Lung (tissue), 12 donors: ENCODE data around the gene DMAC1. TPM values are rescaled to one million over a fixed set of nuclear protein-coding genes. Genes with fewer than 3 reads are reported as not detected.
A peak's percentile ranks its signal among the peaks of the same experiment; 100 is the strongest.

Experiments used
- ATAC-seq: fragments of 200-7000 bp; cut with Tn5 transposase; one replicate; pipeline ENCODE4 v1.9.1; 2020; ENCODE audit warnings: moderate number of reproducible peaks; ENCODE audit not compliant: insufficient read depth, low FRiP score
- DNase-seq, 3 donors: peaks; one replicate each; pipeline ENCODE4 v3.0.0-alpha.2; 2013 to 2017
- H3K27ac ChIP-seq, 2 donors: one replicate each; pipeline ENCODE4 v1.5.1; 2013; ENCODE audit warnings: mild to moderate bottlenecking in 2 of 2, moderate library complexity in 2 of 2, control low read depth in 1 of 2, inconsistent platforms in 1 of 2, low read depth in 1 of 2, low read length in 1 of 2
- H3K27me3 ChIP-seq, 3 donors: one replicate each; pipeline ENCODE4 v1.5.1; 2013; ENCODE audit warnings: low read length in 2 of 3; ENCODE audit not compliant: control insufficient read depth in 3 of 3, insufficient read depth in 3 of 3
- H3K36me3 ChIP-seq, 4 donors: one replicate each; pipeline ENCODE4 v1.5.1; 2013; ENCODE audit warnings: low read length in 4 of 4, mild to moderate bottlenecking in 1 of 4, moderate library complexity in 1 of 4; ENCODE audit not compliant: control insufficient read depth in 4 of 4, insufficient read depth in 4 of 4
- H3K4me1 ChIP-seq, 5 donors: one replicate each; pipeline ENCODE4 v1.5.1; 2013; ENCODE audit warnings: low read length in 5 of 5, mild to moderate bottlenecking in 2 of 5, moderate library complexity in 1 of 5; ENCODE audit not compliant: control insufficient read depth in 5 of 5, insufficient read depth in 5 of 5
- H3K4me3 ChIP-seq: one replicate; pipeline ENCODE4 v1.5.1; 2013; ENCODE audit warnings: mild to moderate bottlenecking, control low read depth, moderate library complexity
- H3K9ac ChIP-seq, 2 donors: one replicate each; pipeline ENCODE4 v1.5.1; 2013; ENCODE audit warnings: low read length in 2 of 2, control low read depth in 1 of 2; ENCODE audit not compliant: insufficient read depth in 1 of 2
- H3K9me3 ChIP-seq, 4 donors: one replicate each; pipeline ENCODE4 v1.5.1; 2013; ENCODE audit warnings: low read length in 3 of 4, mild to moderate bottlenecking in 1 of 4, moderate library complexity in 1 of 4; ENCODE audit not compliant: control insufficient read depth in 4 of 4, insufficient read depth in 3 of 4
- WGBS, 2 donors: extraction: QIAGEN DNeasy Blood & Tissue Kit; methylation state at CpG; one replicate each; pipeline ENCODE4 v1.1.7; 2013; 5-methylcytosine and 5-hydroxymethylcytosine counted together
- polyA plus RNA-seq, 2 donors: library from polyadenylated mRNA; stranded (reverse); fragments of 200-250 nt; gene quantifications; one replicate each; pipeline ENCODE4 v1.2.1, GENCODE V29; 2013
- total RNA-seq, 2 donors: library from RNA; depleted of rRNA in 1 of 2; stranded (reverse); fragments of >200 nt in 1 of 2; gene quantifications; one replicate each; pipeline ENCODE4 v1.2.1, GENCODE V29; 2014 to 2021
- TF ChIP-seq, protein P1 (sequence below): IDR thresholded peaks from 2 replicates; pipeline ENCODE4 v1.5.1; 2012; ENCODE audit warnings: mild to moderate bottlenecking; ENCODE audit errors: control extremely low read depth, extremely low read depth
- donor health status: control.
- donor health status: control.
- donor health status: Bipolar disorder and iron deficiency.
- donor health status: healthy.
- donor health status: DM: yes; HTN: yes; CAD: no.

The DMAC1 gene
- total and polyA plus RNA-seq, 4 donors = 12.0 to 37.6 (median 13.5) TPM

DNA sequence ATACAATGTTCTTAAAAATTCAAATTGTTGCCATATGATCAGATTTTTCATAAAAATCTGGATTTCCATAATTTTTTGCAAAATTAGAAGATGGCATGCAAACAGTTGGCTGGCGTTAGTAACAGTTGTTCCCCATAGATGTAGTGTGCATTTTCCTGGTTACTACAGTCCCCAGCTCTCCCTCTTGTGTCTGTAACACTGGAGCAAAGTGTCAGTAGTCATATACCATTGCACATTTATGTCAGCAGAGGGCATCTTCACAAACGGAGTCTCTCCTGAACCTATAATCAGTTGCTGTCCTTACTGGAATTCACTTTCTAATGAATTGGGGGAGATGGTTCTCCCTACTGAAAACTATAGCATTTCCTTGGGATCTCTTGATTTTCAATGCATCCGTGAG lies 44.7 kb upstream of the DMAC1 start:
- H3K4me3 ChIP-seq = no peak overlapping the region
- DNase-seq (peak in 2 of 3 donors; percentile 36 to 41), ATAC-seq (no peak)
- no peaks in the 10 kb centered on the region for H3K4me1 ChIP-seq
- no peaks in the 10 kb centered on the region for H3K36me3 ChIP-seq
- no peaks in the 10 kb centered on the region for H3K9me3 ChIP-seq
- no peak overlapping the region for H3K9ac ChIP-seq
- TF ChIP-seq, protein P1, sequence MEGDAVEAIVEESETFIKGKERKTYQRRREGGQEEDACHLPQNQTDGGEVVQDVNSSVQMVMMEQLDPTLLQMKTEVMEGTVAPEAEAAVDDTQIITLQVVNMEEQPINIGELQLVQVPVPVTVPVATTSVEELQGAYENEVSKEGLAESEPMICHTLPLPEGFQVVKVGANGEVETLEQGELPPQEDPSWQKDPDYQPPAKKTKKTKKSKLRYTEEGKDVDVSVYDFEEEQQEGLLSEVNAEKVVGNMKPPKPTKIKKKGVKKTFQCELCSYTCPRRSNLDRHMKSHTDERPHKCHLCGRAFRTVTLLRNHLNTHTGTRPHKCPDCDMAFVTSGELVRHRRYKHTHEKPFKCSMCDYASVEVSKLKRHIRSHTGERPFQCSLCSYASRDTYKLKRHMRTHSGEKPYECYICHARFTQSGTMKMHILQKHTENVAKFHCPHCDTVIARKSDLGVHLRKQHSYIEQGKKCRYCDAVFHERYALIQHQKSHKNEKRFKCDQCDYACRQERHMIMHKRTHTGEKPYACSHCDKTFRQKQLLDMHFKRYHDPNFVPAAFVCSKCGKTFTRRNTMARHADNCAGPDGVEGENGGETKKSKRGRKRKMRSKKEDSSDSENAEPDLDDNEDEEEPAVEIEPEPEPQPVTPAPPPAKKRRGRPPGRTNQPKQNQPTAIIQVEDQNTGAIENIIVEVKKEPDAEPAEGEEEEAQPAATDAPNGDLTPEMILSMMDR = no peak
- no peaks in the 10 kb centered on the region for H3K27me3 ChIP-seq
- WGBS, 2 donors = 37 to 49% methylated on average over 3 of the region's 3 CpGs
- no peak overlapping the region for H3K27ac ChIP-seq

DNA sequence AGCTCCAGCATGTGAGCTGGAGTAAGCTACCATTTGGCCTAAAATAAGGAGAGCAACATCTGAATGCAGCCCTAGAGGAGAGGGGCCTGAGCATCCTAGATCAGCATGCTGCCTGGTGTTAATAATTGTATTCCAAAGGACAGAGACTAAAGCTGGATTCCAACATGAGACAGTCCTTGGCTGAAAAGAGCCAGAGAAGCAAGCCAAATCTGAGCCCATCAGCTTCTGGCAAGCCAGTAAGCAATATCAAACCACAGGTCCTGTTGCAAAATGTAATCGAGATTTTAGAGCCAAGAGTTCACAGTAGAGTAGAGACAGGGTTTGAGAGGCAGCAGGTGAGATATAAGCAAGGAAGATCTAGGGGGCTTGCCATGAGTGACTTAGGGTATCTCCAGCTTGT lies 42.3 kb upstream of the DMAC1 start:
- no peaks in the 10 kb centered on the region for H3K4me1 ChIP-seq
- no peak for DNase-seq
- no peaks in the 10 kb centered on the region for H3K9me3 ChIP-seq
- TF ChIP-seq, protein P1 = no peak
- no peak overlapping the region for H3K27ac ChIP-seq
- no peaks in the 10 kb centered on the region for H3K27me3 ChIP-seq
- no peak overlapping the region for H3K9ac ChIP-seq
- no peak overlapping the region for H3K4me3 ChIP-seq
- ATAC-seq = no peak
- no peaks in the 10 kb centered on the region for H3K36me3 ChIP-seq
- WGBS, 2 donors = 72 to 75% methylated on average over 1 of the region's 1 CpG

DNA sequence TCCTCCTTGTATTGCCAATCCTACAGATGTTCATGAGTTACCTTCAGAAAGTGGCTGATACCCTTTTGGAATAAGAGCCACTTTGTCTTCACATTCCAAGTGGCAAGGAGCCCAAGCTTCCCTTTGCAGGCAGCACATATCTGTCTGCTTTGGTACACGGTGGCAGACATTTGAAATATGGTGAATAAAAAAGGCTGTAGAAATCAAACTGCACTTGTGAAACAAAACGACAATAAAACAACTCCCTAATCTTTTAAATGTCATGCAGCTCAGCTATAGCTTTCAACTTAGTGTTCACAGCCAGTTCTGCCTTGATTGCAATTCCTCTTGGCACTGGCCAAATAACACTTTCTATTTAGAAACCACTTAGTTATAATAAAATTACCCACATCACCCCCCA lies 35.0 kb upstream of the DMAC1 start:
- H3K9me3 ChIP-seq = no peaks in the 10 kb centered on the region
- H3K9ac ChIP-seq = no peak overlapping the region
- ATAC-seq (no peak), DNase-seq (no peak)
- no peak overlapping the region for H3K4me3 ChIP-seq
- no peak overlapping the region for H3K27ac ChIP-seq
- WGBS, 2 donors = 46 to 57% methylated on average over 2 of the region's 2 CpGs
- H3K27me3 ChIP-seq = no peaks in the 10 kb centered on the region
- TF ChIP-seq, protein P1 = no peak
- H3K4me1 ChIP-seq = no peaks in the 10 kb centered on the region
- no peaks in the 10 kb centered on the region for H3K36me3 ChIP-seq

DNA sequence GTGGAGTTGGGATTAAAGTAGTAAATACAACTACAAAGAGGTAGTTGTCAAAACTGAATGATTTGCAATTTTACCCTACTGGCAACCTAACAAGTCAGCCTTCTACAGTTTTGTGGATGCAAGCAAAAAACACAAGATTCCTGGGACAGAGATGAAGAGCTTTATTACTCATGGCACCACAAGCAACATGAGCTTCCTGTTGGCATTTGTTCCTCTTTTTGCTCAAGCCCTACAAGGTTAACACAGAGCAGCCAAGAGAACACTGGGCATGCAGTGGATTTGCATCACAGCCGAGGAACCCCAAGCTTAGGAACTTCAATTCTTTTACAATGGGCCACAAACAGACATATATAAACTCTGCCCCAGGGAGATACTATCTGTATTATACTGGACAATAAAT lies 28.8 kb upstream of the DMAC1 start:
- peaks cover 0 to 2% (median 0%) of the 10 kb centered on the region in 4 donors for H3K9me3 ChIP-seq
- no peak overlapping the region for H3K27ac ChIP-seq
- H3K36me3 ChIP-seq = no peaks in the 10 kb centered on the region
- no peak overlapping the region for H3K4me3 ChIP-seq
- H3K9ac ChIP-seq = no peak overlapping the region
- no peaks in the 10 kb centered on the region for H3K27me3 ChIP-seq
- ATAC-seq (no peak), DNase-seq (no peak)
- peaks cover 0 to 6% (median 0%) of the 10 kb centered on the region in 5 donors for H3K4me1 ChIP-seq
- WGBS, 2 donors = 62 to 63% methylated on average over 1 of the region's 1 CpG
- TF ChIP-seq, protein P1 = no peak
